ENCODE measurements around the gene RELCH.
"Not testable (repeated sequence)": the region's sequence is repeated elsewhere in the genome, so short reads cannot be mapped to it uniquely, and the experiment has no call there.

The RELCH gene, protein sequence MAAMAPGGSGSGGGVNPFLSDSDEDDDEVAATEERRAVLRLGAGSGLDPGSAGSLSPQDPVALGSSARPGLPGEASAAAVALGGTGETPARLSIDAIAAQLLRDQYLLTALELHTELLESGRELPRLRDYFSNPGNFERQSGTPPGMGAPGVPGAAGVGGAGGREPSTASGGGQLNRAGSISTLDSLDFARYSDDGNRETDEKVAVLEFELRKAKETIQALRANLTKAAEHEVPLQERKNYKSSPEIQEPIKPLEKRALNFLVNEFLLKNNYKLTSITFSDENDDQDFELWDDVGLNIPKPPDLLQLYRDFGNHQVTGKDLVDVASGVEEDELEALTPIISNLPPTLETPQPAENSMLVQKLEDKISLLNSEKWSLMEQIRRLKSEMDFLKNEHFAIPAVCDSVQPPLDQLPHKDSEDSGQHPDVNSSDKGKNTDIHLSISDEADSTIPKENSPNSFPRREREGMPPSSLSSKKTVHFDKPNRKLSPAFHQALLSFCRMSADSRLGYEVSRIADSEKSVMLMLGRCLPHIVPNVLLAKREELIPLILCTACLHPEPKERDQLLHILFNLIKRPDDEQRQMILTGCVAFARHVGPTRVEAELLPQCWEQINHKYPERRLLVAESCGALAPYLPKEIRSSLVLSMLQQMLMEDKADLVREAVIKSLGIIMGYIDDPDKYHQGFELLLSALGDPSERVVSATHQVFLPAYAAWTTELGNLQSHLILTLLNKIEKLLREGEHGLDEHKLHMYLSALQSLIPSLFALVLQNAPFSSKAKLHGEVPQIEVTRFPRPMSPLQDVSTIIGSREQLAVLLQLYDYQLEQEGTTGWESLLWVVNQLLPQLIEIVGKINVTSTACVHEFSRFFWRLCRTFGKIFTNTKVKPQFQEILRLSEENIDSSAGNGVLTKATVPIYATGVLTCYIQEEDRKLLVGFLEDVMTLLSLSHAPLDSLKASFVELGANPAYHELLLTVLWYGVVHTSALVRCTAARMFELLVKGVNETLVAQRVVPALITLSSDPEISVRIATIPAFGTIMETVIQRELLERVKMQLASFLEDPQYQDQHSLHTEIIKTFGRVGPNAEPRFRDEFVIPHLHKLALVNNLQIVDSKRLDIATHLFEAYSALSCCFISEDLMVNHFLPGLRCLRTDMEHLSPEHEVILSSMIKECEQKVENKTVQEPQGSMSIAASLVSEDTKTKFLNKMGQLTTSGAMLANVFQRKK

GRCh38 chr18:62186774-62187542, at the start of gene RELCH, which contains the start of gene PIGN:
Gene RELCH, plus strand, starts transcription at chr18:62187255. Its CDS starts 251 bp downstream, at chr18:62187506.
Gene PIGN, minus strand, starts transcription at chr18:62187056. Its CDS starts 25,703 bp downstream, at chr18:62161353.
- peak; percentile 98 for DNase-seq

DNA sequence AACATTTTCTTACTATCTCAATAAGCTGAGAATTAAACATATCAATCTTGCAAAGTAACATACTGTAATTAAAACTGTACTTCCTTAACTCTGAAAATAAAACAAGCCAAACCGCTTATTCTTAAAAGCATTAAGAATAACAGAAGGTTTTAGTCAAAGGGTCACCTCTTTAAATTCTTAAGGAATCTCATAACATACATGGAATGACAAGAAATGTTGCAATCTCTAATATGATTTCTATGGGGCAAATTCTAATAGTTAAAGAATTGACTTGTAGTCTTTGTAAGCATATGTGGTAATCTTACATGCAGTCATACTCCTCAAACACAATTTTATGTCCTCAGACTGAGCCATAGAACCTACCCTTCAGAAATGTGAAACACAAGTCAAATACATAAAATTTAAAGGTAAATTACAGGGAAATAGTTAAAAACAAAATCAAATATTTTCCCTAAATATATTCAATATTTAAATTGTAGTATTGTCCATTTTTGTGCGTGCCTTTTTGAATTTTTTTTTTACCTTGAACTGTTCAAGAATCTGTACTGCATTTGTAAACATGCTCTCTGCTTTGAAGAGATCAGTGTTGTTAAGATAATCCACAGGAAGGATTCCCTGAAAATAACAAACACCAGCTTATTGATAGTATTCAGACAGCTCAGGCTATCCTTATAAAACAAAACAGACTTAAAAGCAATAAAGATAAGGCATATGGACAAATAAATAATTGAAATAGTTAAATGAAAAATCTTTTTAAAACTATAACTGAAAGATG, 48.4 kb upstream of the RELCH start:
- no peak for DNase-seq

GRCh38 chr18:62140259-62140658, 46.8 kb upstream of the RELCH start:
- DNase-seq, result no peak

GRCh38 chr18:62144338-62144737, 42.7 kb upstream of the RELCH start:
- no peak for DNase-seq

GRCh38 chr18:62151068-62151771, 35.8 kb upstream of the RELCH start:
- no peak for DNase-seq

DNA sequence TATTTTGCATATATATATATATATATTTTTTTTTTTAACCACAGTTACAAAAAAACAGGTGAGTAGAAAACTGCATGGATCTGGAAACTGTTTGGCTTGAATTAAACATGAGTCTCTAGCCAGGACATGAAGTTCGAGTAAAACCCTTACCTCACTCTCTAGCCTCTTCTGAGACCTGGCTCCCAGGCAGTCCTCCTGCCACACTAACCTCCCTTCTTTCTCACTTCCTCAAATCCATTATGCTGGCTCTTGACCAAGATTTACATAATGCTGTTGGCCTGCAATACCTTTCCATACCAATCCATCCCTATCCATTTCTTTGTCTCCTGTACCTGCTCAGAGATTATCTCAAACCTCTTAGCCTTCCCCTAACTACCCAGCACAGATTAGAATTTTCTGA, 34.2 kb upstream of the RELCH start:
- DNase-seq, result no peak

DNA sequence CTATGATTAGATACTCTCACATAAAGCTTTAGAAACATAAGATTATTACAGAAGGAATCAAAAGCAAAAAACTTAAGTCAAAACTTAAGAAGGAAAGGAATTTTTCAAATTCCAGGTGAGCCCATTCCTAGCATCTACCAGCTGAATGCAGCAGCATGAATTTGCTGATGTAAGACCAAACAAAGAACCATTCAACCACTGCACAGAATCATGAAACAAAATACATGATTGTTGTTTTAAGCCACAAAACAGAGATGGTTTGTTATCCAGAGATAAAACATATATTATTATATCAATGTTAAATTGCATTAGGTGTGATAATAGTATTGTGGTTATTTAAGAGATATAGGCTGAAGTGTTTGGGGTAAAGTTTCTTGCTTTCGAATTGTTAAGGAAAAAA, 29.2 kb upstream of the RELCH start:
- no peak for DNase-seq

DNA sequence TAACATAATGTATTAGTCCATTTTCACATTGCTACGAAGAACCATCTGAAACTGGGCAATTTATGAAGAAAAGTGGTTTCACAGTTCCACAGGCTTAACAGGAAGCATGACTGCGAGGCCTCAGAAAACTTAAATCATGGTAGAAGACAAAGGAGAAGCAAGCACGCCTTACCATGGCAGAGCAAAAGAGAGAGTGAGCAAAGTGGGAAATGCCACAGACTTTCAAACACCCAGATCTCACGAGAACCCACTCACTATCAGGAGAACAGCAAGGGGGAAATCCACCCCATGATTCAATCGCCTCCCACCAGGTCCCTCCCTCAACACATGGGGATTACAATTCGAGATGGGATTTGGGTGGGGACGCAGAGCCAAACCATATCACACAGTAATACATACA, 22.7 kb upstream of the RELCH start:
- no peak for DNase-seq

DNA sequence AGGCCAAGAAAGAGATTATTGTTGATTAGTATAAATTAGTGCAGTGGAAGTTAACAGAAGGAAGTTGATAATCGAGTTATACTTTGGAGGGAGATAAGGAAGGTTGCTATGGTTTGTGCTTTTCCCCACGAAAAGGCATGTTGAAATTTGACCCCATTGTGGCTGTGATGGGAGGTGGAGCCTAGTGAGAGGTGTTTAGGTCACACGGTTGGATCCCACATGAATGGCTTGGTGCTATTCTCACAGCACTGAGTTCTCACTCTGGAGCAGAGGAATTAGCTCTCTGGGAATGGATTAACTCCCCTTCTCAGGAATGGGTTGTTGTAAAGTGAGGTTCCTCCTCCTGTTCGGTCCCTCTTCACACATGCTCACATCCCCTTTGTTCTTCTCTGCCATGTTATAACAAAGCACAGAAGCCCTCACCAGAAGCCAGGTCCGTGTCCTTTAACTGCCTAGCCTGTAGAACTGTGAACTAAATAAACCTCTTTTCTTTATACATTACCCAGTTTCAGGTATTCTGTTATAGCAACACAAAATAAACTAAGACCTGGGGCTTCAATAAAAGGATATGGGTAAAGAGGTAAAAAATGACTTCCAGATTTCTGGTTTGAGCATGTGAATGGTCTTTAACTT, 22.1 kb upstream of the RELCH start:
- no peak for DNase-seq

DNA sequence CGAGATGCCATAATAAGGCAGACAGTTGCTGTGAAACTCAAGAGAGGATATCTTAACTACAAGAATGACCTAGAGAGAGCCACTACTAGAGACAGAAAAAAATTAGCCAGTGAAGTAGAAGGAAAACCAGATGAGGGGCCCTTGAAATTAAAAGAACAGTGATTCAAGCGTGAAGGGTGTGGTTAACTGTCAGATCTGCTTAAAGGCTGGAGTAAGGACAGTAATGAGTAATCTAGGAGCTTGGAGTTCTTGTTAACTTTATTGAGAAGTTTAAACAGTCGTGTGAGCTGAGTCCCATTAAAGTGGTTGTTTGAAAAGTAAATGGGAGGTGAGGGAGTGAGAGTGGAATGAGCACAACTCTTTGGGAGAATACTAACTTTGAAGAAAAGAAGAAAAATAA, 21.5 kb upstream of the RELCH start:
- DNase-seq, result no peak

- DNase-seq, result not testable (repeated sequence)
These were observed 20.5 kb upstream of the RELCH start for GRCh38 chr18:62166524-62166923.

- no peak for DNase-seq
These were observed 16.2 kb upstream of the RELCH start for GRCh38 chr18:62170857-62171256.

- DNase-seq, result no peak
These were observed 14.8 kb upstream of the RELCH start for GRCh38 chr18:62172298-62172697.

- DNase-seq, result no peak
These were observed 11.5 kb upstream of the RELCH start for GRCh38 chr18:62175521-62175920.

- no peak for DNase-seq
These were observed 9.8 kb upstream of the RELCH start for GRCh38 chr18:62177271-62177670.

GRCh38 chr18:62179213-62179612, 7.8 kb upstream of the RELCH start:
- no peak for DNase-seq

DNA sequence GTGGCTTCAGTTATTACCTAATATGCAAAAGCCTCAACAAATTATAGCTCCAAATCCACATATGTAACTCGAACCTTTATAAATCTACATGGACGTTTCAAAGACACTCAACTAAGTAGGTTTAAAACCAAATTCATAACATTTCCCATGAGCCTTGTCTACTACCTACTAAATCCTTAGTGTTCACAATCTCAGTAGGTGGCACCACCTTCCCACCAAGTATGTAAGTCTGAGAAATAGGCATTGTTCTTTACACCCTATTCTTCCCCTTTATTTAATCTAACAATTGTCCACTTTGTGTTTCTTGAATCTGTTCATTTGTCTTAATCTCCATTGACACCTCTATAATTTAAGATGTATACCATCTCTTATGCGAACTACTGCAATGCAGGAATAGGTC, 4.8 kb upstream of the RELCH start:
- DNase-seq, result no peak

GRCh38 chr18:62183578-62184195, 3.4 kb upstream of the RELCH start:
- peak; percentile 22 for DNase-seq

DNA sequence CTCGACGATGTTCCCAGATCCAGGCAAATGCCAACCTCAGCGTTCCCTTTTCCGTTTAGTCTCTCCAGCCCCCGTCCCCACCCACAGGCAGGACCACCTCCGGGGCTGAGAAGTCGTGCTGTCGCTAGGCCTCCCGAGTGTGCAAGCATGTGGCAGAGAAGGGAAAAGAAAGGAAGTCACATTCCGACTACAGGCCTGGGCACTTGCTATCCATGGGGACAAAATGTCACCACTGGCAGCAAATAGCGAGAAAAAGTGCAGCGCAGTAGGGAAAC, 619 bp upstream of the RELCH start:
- DNase-seq, result no peak
